CD4-positive, alpha-beta T cell treated with Interleukin-4 for 4 hours (primary cell): ENCODE measurements around the gene SCNN1A.

ENCODE experiments used
- DNase-seq: peaks from one replicate; pipeline ENCODE4 v3.0.0-alpha.2; 2020

The SCNN1A gene

DNA sequence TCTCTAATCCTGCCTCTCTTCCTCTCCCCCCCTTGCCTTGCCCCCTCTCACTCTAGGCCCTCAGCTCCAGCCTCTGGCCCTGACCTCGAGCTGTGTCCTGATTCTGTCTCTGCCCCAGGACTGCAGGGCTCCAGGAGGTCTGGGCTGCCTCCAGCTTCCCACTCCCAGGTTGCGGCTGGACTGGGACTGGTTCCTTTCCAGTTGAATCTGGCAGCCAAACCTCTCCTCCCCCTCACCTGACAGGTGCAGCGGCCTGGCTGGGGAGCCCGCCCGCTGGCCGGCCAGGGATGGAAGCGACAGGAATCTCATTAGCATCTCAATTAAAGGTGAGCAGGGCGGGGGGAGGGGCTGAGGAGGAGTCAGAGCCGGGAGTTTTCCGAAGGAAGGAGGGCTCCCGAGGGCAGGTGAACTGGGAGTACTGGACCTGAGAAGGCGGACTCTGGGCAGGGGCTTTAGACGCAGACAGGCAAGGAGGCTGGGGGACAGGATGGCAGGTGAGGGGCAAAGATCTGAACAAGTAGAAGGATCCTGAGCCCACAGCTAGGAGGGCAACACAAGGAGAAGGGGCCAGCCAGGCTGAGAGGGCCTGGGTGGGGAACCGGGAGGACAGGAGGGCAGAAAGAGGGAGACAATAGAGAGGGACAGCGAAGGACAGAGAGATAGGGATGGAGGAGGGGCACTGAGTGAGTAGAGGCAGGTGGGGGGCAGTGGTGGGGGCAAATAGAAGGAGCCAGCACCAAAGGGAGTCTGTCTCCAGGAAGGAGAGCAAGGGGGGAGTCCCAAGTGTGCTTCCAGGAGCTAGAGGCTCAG is at the start of gene SCNN1A:
Gene SCNN1A, minus strand, starts transcription at position 295 of the 810 bp plus-strand sequence. CDS start 780 bp downstream, outside the sequence.
- no peak for DNase-seq

GRCh38 chr12:6424866-6425265 is 49.5 kb upstream of the SCNN1A start:
- DNase-seq: no peak

- no peak for DNase-seq
Observed at GRCh38 chr12:6424008-6424347, 48.6 kb upstream of the SCNN1A start.

- peak; percentile 86 for DNase-seq
Observed at GRCh38 chr12:6423267-6424007, 48.1 kb upstream of the SCNN1A start.

DNA sequence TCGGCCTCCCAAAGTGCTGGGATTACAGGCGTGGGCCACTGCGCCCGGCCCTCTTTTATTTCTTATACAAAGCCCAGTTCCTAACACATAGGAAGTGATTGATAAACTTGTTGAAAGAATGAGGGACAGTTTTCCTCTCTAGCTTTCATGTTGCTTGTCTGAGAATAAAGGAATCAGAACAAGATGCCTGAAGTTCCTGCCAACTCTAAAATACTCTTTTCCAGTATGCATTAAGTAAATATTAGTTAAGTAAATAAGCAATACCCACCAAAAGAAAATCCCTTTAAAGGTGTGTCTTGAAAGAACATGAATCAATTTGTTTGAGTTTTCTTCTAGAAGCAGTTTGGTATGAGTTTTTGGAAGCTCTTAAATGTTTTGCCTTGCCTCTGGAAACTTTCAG is 45.0 kb upstream of the SCNN1A start:
- DNase-seq: no peak

DNA sequence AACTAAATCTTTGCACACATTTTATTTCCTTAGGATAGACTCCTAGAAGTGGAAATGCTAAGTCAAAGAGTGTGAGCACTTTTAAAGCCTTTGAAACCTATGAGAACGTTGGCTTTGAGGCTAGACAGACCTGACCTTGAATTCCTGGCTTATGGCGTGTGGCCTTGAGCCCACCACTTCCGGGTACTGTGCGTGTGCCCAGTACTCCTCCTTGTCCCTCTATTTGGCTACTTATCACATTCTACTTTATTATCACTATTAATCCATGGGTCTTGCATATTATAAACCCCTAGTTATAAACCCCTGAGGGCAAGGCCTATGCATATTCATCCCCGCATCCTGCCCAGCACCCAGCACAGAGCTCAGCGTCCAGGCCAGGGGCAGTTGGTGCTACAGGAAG is 43.4 kb upstream of the SCNN1A start:
- DNase-seq: no peak

DNA sequence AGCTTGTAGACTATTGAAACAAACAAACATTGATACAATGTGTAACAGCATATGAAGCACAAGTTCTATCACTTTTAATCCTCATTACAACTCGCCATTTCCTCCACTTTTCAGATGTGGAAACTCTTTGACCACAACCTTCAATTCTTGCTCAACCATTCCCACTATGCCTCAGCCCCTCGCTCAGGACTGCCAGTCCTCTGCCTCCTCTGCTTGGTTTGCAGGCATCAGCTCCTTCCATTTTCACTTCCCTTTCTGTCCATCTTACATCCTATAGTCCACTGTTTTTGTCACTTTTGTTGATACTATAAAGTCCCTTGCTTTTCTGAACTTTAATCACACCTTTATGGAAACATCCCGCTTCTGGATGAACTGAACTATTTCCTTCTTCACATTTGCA is 41.2 kb upstream of the SCNN1A start:
- DNase-seq: no peak

DNA sequence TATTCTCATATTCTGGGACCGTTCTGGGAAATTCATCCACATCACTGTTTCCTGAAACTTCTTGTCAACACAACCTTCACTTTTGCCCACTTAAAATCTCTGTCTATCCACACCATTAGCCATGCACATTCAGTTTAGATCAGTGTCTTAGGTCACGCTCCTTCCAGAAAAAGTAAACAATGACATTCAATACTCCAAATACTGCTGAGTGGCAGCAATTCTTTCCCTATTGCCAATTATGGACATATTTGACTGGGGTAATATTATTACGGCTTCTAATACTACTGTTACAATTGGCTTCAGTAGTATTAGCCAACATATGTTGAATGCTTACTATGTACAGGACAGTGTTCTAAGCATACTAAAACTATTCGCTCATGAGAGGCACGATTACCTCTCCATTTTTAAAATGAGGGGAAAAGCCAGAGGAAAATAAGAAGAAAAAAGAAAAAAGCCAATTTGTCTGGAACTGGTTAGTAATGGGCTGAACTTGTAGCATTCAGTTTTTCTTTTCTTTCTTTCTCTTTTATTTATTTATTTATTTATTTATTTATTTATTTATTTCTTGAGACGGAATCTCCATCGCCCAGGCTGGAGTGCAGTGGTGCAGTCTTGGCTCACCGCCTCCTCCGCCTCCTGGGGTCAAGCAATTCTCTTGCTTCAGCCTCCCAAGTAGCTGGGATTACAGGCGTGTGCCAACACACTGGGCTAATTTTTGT is 32.0 kb upstream of the SCNN1A start:
- DNase-seq: no peak

DNA sequence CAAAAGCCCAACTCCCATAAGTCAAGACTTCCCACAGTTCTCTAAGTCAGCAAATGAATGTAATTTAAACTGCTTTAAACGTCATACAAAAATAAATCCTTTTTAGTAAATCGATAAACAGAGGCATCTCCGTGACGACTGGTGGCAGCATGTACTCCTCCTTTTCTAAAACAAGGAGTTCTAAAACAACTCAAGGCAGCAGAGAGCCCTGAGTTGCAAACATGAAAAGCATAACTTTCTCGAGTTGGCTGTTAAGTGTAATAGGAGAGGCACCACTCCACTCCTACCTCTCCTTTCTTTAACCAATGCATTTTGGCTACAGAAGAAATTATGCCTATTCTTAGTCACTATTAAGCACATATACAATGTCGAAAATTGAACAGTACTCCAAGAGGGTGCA is 30.6 kb upstream of the SCNN1A start:
- DNase-seq: no peak

- DNase-seq: no peak
Observed at GRCh38 chr12:6404390-6404789, 29.0 kb upstream of the SCNN1A start.

GRCh38 chr12:6399884-6400644 is 24.7 kb upstream of the SCNN1A start:
- DNase-seq: no peak

DNA sequence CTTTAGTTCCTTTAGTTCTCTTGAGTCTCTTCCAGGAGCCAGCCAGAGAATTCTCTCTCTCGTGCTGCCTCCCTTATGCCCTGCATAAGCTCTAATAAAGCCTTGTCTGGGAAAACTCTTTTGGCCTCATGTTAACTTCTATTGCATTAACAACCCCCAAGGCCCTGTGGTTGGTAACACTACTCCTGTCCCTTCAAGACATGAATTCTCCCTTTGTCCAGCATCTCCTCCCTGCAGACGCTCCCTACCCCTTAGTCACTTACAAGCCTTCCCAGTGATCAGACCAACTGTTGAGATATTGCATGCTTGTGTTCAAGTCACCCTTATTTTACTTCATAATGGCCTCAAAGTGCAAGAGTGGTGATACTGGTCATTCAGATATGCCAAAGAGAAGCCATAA is 20.7 kb upstream of the SCNN1A start:
- no peak for DNase-seq

DNA sequence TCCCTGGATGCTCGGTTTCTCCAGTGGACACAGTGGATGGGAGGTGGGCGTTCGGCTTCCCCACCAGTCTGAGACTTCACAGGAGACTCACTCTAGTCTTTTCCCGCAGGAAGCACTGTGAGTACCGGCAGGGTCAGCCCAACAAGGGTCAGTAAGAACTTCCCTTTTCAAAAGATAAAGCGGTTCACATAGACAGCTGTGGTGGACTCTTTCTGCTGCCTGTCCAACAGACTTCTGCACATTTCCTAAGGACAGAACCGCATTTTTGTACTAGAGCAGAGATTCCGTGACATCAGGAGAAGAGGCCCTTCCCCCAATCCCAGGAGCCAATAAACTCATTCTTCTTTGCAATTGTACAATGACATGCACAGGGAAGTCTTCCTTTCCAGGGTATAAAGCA is 19.0 kb upstream of the SCNN1A start:
- no peak for DNase-seq

GRCh38 chr12:6393109-6393508 is 17.7 kb upstream of the SCNN1A start:
- DNase-seq: no peak

- DNase-seq: no peak
Observed at GRCh38 chr12:6392504-6392903, 17.1 kb upstream of the SCNN1A start.

DNA sequence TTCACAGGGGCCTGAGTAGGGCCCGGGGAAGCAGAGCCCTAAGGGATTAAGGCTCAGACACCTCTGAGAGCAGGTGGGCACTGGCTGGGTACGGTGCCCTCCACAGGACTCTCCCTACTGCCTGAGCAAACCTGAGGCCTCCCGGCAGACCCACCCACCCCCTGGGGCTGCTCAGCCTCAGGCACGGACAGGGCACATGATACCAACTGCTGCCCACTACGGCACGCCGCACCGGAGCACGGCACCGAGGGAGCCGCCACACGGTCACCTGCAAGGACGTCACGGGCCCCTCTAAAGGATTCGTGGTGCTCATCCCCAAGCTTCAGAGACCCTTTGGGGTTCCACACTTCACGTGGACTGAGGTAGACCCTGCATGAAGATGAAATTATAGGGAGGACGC is 15.7 kb upstream of the SCNN1A start:
- no peak for DNase-seq

DNA sequence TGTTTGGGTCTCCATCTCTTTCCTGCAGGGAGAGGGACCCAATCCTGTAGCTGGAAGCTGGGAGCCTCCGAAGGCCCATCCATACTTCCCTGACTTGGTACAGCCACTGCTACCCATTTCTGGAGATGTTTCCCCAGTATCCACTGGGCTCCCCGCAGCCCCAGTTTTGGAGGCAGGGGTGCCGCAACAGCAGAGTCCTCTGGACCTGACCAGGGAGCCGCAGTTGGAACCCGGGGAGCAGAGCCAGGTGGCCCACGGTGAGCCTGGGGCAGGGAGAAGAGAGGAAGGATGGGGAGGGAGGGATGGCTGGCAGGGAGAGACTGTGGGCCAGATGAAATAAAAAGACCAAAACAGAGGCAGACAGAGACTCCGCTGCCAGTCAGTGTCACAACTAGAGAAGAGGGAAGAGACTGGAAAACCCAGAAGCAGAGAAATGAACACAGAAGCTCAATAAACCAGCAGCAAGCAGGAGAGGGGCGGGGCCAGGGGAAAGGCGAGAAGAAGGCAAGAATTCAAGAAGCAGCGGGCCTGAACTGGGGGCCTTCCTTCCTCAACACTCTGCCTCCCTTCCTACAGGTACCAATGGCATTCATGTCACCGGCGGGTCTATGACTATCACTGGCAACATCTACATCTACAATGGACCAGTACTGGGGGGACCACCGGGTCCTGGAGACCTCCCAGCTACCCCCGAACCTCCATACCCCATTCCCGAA is 14.9 kb upstream of the SCNN1A start:
- no peak for DNase-seq

GRCh38 chr12:6387541-6387940 is 12.2 kb upstream of the SCNN1A start:
- no peak for DNase-seq

DNA sequence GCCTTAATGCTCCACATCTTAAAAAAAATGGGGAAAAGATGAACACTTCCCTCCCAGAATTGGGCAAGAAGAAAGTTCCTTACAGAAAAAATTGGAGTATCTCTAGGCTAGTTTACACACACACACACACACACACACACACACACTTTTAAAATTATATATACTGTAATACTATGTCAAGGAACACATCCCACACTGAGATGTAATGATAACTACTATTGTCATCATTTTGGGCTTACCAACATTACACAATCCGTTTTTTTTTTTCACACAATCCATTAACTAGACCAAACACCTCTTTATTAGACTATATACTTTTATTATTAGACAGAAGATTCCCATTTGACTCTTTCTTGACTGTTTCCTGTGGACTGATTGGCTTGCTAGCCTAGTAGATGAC is 11.1 kb upstream of the SCNN1A start:
- no peak for DNase-seq

DNA sequence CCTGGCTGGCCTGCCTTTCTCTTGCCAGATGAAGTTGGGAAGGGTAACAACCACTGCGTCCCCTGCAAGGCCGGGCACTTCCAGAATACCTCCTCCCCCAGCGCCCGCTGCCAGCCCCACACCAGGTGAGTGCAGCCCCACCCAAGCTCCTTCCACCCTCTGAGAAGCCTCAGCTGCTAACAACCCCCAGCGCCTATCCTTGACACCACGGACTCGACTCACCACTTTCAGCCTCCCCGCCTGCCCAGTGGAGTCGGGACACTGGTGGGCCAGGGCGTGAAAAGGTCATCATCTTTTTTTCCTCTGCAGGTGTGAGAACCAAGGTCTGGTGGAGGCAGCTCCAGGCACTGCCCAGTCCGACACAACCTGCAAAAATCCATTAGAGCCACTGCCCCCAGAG is 10.7 kb upstream of the SCNN1A start:
- DNase-seq: no peak

DNA sequence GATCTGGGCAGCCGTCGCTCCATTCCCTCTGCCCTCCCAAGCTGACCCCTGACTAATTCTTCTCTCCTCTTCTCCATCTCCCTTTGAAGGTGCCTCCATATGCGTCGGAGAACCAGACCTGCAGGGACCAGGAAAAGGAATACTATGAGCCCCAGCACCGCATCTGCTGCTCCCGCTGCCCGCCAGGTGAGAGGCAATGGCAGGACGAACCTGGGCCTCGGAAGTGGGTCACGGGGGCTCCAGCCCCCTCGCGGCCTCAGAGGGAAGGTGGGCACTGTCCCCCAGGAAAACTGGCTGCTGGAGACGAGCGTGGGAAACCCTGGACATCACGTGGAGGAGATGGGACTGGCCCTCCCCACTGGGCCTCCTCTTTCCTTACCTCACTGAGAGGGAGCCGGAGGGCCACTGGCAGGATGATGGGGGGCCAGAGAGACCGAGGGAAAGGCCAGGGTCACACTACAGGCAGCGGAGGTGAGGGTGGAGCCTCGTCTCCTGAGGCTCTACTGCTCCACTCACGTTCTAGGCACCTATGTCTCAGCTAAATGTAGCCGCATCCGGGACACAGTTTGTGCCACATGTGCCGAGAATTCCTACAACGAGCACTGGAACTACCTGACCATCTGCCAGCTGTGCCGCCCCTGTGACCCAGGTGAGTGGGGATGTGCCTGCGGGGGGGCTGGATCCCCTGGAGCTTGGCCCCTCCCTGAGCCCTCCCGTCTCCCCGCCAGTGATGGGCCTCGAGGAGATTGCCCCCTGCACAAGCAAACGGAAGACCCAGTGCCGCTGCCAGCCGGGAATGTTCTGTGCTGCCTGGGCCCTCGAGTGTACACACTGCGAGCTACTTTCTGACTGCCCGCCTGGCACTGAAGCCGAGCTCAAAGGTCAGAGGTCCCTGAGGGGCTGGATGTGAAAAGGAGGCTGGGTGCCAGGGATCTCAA is 9.4 kb upstream of the SCNN1A start:
- DNase-seq: no peak
